Thoracic aorta (tissue), 2 donors: Measurements from ENCODE around the gene CACNA1G. TPM values are rescaled to one million over a fixed set of nuclear protein-coding genes. Genes with fewer than 3 reads are reported as not detected.

Source experiments
- ATAC-seq: fragments of 150-250 bp; one replicate; pipeline ENCODE4 v1.8.0; 2017; ENCODE audit warnings: low read depth; ENCODE audit not compliant: insufficient number of reproducible peaks, low FRiP score
- DNase-seq: peaks from one replicate; pipeline ENCODE4 v3.0.0-alpha.2; 2020; ENCODE audit warnings: low spot score
- H3K27ac ChIP-seq, 2 donors: fragments of 200-600 bp; sonication (generic); 1 replicate in 1 of 2; 2 replicates in 1 of 2; pipeline ENCODE4 v1.5.1; 2016; ENCODE audit warnings: mild to moderate bottlenecking in 2 of 2, moderate library complexity in 2 of 2
- H3K27me3 ChIP-seq: fragments of 200-600 bp; sonication (generic); replicated peaks from 2 replicates; pipeline ENCODE4 v1.6.0; 2016; ENCODE audit warnings: mild to moderate bottlenecking; ENCODE audit not compliant: insufficient read depth
- H3K36me3 ChIP-seq: fragments of 200-600 bp; sonication (generic); one replicate; pipeline ENCODE4 v1.5.1; 2016
- H3K4me1 ChIP-seq, 2 donors: fragments of 200-600 bp; sonication (generic); 1 replicate in 1 of 2; 2 replicates in 1 of 2; pipeline versions ENCODE4 v1.5.1 to v1.6.0; 2016; ENCODE audit warnings: low read depth in 2 of 2, mild to moderate bottlenecking in 1 of 2; ENCODE audit not compliant: control insufficient read depth in 1 of 2
- H3K4me3 ChIP-seq: fragments of 200-600 bp; sonication (generic); 2 replicates; pipeline ENCODE4 v1.5.1; 2016; ENCODE audit warnings: mild to moderate bottlenecking
- H3K9me3 ChIP-seq: fragments of 200-600 bp; sonication (generic); 2 replicates; pipeline ENCODE4 v1.5.1; 2016
- total RNA-seq, 2 donors: library from RNA; depleted of rRNA; stranded (reverse); fragments of >200 nt; gene quantifications; one replicate each; pipeline versions ENCODE4 v1.1.0 to v1.2.3, GENCODE V29; 2016
- TF ChIP-seq, protein P1 (sequence below): fragments of 200-600 bp; sonication (generic); IDR thresholded peaks from one replicate; pipeline ENCODE4 v1.5.1; 2019; ENCODE audit warnings: antibody characterized with exemption

CACNA1G gene
- total RNA-seq, 2 donors from 2014 or later, result 0.27 to 2.3 TPM

DNA sequence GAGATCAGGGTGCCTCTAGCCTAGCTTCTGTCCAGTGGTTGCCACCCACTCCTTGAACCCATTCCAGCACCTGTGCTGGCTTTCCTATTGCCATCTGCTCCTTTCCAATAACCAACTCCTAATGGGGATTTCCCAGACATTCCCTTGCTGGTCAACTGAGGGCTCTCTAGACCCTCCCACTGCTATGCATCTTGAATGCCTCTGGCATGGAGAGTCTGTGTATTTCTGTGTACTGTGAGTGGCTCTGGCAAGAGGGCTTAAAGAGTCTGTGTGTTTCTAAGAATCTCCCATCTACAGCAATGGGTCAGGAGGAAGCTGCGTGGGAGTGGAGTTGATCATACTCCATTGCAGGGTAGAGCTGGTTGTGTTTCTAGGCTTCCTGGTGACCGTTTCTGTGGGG lies 39.0 kb upstream of the CACNA1G start:
- ATAC-seq, result no peak
- H3K27ac ChIP-seq, result no peak overlapping the region
- no peak for DNase-seq
- no peaks in the 10 kb centered on the region for H3K4me1 ChIP-seq
- H3K4me3 ChIP-seq, result no peak overlapping the region
- no peaks in the 10 kb centered on the region for H3K36me3 ChIP-seq
- no peaks in the 10 kb centered on the region for H3K9me3 ChIP-seq
- H3K27me3 ChIP-seq, result no peaks in the 10 kb centered on the region
- TF ChIP-seq, protein P1, sequence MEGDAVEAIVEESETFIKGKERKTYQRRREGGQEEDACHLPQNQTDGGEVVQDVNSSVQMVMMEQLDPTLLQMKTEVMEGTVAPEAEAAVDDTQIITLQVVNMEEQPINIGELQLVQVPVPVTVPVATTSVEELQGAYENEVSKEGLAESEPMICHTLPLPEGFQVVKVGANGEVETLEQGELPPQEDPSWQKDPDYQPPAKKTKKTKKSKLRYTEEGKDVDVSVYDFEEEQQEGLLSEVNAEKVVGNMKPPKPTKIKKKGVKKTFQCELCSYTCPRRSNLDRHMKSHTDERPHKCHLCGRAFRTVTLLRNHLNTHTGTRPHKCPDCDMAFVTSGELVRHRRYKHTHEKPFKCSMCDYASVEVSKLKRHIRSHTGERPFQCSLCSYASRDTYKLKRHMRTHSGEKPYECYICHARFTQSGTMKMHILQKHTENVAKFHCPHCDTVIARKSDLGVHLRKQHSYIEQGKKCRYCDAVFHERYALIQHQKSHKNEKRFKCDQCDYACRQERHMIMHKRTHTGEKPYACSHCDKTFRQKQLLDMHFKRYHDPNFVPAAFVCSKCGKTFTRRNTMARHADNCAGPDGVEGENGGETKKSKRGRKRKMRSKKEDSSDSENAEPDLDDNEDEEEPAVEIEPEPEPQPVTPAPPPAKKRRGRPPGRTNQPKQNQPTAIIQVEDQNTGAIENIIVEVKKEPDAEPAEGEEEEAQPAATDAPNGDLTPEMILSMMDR, result no peak

- Histone ChIP-seq H3K36me3 (no peaks in the 10 kb centered on the region), H3K27ac (no peak overlapping the region), H3K4me1 (no peaks in the 10 kb centered on the region), H3K9me3 (no peaks in the 10 kb centered on the region), H3K27me3 (no peaks in the 10 kb centered on the region), H3K4me3 (no peak overlapping the region)
- DNase-seq (no peak), ATAC-seq (no peak)
- TF ChIP-seq, protein P1, result no peak
Observed at GRCh38 chr17:50522766-50523165, 37.7 kb upstream of the CACNA1G start.

- Histone ChIP-seq H3K4me1 (no peaks in the 10 kb centered on the region), H3K36me3 (no peaks in the 10 kb centered on the region), H3K27me3 (no peaks in the 10 kb centered on the region), H3K27ac (no peak overlapping the region), H3K4me3 (no peak overlapping the region), H3K9me3 (no peaks in the 10 kb centered on the region)
- DNase-seq (no peak), ATAC-seq (no peak)
- TF ChIP-seq, protein P1, result no peak
Observed at GRCh38 chr17:50523208-50523607, 37.3 kb upstream of the CACNA1G start.

DNA sequence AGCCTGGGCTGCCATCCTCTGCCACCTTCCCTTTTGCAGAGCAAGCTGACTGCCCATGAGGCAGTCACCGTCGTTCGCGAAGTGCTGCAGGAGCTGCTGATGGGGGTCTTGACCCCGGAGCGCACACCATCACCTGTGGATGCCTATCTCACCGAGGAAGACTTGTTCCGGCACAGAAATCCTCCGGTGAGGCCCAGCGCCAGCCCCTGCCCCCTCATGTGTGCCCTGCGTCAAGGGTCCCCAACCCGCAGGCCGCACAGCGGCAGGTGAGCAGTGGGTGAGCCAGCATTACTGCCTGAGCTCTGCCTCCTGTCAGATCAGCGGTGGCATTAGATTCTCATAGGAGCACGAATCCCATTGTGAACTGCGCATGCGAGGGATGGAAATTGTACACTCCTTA lies 35.7 kb upstream of the CACNA1G start:
- no peak for DNase-seq
- no peaks in the 10 kb centered on the region for H3K27me3 ChIP-seq
- TF ChIP-seq, protein P1, result no peak
- ATAC-seq, result no peak
- no peaks in the 10 kb centered on the region for H3K36me3 ChIP-seq
- H3K27ac ChIP-seq, result no peak overlapping the region
- H3K9me3 ChIP-seq, result no peaks in the 10 kb centered on the region
- no peaks in the 10 kb centered on the region for H3K4me1 ChIP-seq
- H3K4me3 ChIP-seq, result no peak overlapping the region

GRCh38 chr17:50527155-50527762 lies 33.3 kb upstream of the CACNA1G start:
- no peak for ATAC-seq
- Histone ChIP-seq H3K36me3 (no peaks in the 10 kb centered on the region), H3K9me3 (no peaks in the 10 kb centered on the region), H3K4me1 (no peaks in the 10 kb centered on the region), H3K4me3 (no peak overlapping the region), H3K27me3 (peaks cover 6% of the 10 kb centered on the region), H3K27ac (no peak overlapping the region)
- TF ChIP-seq, protein P1, result no peak
- no peak for DNase-seq
